Gastroesophageal sphincter (tissue), 3 donors: Measurements from ENCODE around the gene PLCH2.

ENCODE experiments used
- CTCF ChIP-seq, 4 experiments: fragments of 200-600 bp in 2 of 4; fragments of 450-650 bp in 2 of 4; sonication (generic) in 1 of 4; IDR thresholded peaks; one replicate each; pipeline ENCODE4 v1.5.1; 2017 to 2019; ENCODE audit warnings: antibody characterized with exemption in 4 of 4, mild to moderate bottlenecking in 2 of 4, moderate library complexity in 2 of 4
- EP300 ChIP-seq: sonication (generic); formaldehyde crosslinking; IDR thresholded peaks from one replicate; pipeline ENCODE4 v1.6.1; 2017; ENCODE audit warnings: antibody characterized with exemption, mild to moderate bottlenecking

GRCh38 chr1:2506901-2507565, 30.9 kb downstream of the PLCH2 start:
- TF ChIP-seq EP300 (no peak), CTCF (IDR thresholded peaks at IDR 0.05) (no peak)
